ENCODE measurements around the gene PROM1.

DNA sequence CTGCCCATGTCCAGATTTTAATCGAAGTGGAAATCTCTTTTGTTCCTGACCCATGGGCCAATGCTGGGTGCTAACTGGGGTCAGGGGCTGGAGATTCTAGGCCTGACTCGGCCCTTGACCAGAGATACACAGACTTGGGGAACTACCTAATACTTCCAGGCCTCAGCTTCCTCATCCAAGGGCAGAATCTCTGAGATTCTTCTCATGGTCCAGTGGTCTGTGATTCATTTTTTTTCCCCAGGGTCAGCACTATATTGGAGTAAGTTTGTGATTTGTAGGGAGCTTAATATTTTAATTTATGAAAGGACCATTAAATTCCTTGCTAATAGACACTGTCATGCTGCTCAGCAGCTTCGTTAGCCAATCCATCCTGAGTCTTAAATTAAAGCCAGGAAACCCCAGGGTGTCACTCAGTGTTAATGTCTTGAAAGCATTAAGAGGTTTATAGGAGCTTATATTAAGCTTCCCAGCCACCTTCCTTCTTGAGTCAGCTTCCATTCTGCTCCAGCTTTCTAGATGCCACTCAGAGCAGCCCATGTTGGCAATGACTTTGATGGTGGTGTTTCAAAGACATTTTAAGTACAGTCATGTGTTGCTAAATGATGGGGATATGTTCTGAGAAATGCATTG is 27.0 kb upstream of the PROM1 start:
- TF ChIP-seq, protein P1, sequence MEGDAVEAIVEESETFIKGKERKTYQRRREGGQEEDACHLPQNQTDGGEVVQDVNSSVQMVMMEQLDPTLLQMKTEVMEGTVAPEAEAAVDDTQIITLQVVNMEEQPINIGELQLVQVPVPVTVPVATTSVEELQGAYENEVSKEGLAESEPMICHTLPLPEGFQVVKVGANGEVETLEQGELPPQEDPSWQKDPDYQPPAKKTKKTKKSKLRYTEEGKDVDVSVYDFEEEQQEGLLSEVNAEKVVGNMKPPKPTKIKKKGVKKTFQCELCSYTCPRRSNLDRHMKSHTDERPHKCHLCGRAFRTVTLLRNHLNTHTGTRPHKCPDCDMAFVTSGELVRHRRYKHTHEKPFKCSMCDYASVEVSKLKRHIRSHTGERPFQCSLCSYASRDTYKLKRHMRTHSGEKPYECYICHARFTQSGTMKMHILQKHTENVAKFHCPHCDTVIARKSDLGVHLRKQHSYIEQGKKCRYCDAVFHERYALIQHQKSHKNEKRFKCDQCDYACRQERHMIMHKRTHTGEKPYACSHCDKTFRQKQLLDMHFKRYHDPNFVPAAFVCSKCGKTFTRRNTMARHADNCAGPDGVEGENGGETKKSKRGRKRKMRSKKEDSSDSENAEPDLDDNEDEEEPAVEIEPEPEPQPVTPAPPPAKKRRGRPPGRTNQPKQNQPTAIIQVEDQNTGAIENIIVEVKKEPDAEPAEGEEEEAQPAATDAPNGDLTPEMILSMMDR (IDR thresholded peaks at IDR 0.05 in 2 of 3, conservative IDR thresholded peaks at IDR 0.05 in 1 of 3; ENCODE audit: borderline replicate concordance in 1 of 3, insufficient read depth in 1 of 3, low read depth in 2 of 3, low read length in 2 of 3), result no peak
- TF ChIP-seq, protein P2, sequence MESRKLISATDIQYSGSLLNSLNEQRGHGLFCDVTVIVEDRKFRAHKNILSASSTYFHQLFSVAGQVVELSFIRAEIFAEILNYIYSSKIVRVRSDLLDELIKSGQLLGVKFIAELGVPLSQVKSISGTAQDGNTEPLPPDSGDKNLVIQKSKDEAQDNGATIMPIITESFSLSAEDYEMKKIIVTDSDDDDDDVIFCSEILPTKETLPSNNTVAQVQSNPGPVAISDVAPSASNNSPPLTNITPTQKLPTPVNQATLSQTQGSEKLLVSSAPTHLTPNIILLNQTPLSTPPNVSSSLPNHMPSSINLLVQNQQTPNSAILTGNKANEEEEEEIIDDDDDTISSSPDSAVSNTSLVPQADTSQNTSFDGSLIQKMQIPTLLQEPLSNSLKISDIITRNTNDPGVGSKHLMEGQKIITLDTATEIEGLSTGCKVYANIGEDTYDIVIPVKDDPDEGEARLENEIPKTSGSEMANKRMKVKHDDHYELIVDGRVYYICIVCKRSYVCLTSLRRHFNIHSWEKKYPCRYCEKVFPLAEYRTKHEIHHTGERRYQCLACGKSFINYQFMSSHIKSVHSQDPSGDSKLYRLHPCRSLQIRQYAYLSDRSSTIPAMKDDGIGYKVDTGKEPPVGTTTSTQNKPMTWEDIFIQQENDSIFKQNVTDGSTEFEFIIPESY (IDR thresholded peaks at IDR 0.05; ENCODE audit: extremely low read depth, insufficient replicate concordance, low read length), result no peak
- TF ChIP-seq, protein P3, sequence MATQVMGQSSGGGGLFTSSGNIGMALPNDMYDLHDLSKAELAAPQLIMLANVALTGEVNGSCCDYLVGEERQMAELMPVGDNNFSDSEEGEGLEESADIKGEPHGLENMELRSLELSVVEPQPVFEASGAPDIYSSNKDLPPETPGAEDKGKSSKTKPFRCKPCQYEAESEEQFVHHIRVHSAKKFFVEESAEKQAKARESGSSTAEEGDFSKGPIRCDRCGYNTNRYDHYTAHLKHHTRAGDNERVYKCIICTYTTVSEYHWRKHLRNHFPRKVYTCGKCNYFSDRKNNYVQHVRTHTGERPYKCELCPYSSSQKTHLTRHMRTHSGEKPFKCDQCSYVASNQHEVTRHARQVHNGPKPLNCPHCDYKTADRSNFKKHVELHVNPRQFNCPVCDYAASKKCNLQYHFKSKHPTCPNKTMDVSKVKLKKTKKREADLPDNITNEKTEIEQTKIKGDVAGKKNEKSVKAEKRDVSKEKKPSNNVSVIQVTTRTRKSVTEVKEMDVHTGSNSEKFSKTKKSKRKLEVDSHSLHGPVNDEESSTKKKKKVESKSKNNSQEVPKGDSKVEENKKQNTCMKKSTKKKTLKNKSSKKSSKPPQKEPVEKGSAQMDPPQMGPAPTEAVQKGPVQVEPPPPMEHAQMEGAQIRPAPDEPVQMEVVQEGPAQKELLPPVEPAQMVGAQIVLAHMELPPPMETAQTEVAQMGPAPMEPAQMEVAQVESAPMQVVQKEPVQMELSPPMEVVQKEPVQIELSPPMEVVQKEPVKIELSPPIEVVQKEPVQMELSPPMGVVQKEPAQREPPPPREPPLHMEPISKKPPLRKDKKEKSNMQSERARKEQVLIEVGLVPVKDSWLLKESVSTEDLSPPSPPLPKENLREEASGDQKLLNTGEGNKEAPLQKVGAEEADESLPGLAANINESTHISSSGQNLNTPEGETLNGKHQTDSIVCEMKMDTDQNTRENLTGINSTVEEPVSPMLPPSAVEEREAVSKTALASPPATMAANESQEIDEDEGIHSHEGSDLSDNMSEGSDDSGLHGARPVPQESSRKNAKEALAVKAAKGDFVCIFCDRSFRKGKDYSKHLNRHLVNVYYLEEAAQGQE (IDR thresholded peaks at IDR 0.05; ENCODE audit: low read depth), result no peak
- TF ChIP-seq EZH2phosphoT487 (IDR thresholded peaks at IDR 0.05; ENCODE audit: borderline replicate concordance), result no peak
- no peak for TF ChIP-seq TCF7L2 (IDR thresholded peaks at IDR 0.05; ENCODE audit: borderline replicate concordance, extremely low read depth, insufficient read depth, insufficient read length)
- TF ChIP-seq POLR2AphosphoS5 (IDR thresholded peaks at IDR 0.05; ENCODE audit: low read depth, low read length), result no peak
- TF ChIP-seq, protein P4, sequence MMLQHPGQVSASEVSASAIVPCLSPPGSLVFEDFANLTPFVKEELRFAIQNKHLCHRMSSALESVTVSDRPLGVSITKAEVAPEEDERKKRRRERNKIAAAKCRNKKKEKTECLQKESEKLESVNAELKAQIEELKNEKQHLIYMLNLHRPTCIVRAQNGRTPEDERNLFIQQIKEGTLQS (IDR thresholded peaks at IDR 0.05), result no peak
- TF ChIP-seq POLR2A (IDR thresholded peaks at IDR 0.05; ENCODE audit: borderline replicate concordance, extremely low read depth, insufficient read depth, insufficient read length), result no peak
- TF ChIP-seq, protein P5, sequence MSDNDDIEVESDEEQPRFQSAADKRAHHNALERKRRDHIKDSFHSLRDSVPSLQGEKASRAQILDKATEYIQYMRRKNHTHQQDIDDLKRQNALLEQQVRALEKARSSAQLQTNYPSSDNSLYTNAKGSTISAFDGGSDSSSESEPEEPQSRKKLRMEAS (IDR thresholded peaks at IDR 0.05), result no peak

Data from HCT116 (cell line).